GM18520 (cell line): Measurements from ENCODE around the gene TSEN34.

ENCODE experiments used
- ATAC-seq: cut with Tn5 transposase; IDR thresholded peaks from one replicate; pipeline ENCODE4 v1.9.1; 2021; ENCODE audit not compliant: unreplicated experiment

TSEN34 gene

GRCh38 chr19:54191011-54191810, at the start of gene TSEN34:
Gene TSEN34 (plus strand): TSS chr19:54191308. CDS start chr19:54191365, 57 bp downstream.
- ATAC-seq, result peak; percentile 12

GRCh38 chr19:54141356-54141755, 49.8 kb upstream of the TSEN34 start:
- no peak for ATAC-seq

GRCh38 chr19:54142166-54142780, 48.8 kb upstream of the TSEN34 start:
- no peak for ATAC-seq

- no peak for ATAC-seq
Measured at GRCh38 chr19:54145541-54146158, 45.5 kb upstream of the TSEN34 start.

GRCh38 chr19:54147676-54148075, 43.4 kb upstream of the TSEN34 start:
- no peak for ATAC-seq

GRCh38 chr19:54148158-54148557, 43.0 kb upstream of the TSEN34 start:
- no peak for ATAC-seq

GRCh38 chr19:54149021-54149812, 41.9 kb upstream of the TSEN34 start:
- ATAC-seq, result no peak

GRCh38 chr19:54151362-54152035, 39.6 kb upstream of the TSEN34 start:
- no peak for ATAC-seq

GRCh38 chr19:54152267-54152666, 38.8 kb upstream of the TSEN34 start:
- no peak for ATAC-seq

GRCh38 chr19:54152878-54153524, 38.1 kb upstream of the TSEN34 start:
- ATAC-seq, result no peak

- no peak for ATAC-seq
Measured at GRCh38 chr19:54153731-54154326, 37.3 kb upstream of the TSEN34 start.

GRCh38 chr19:54154603-54155345, 36.3 kb upstream of the TSEN34 start:
- ATAC-seq, result no peak

GRCh38 chr19:54155694-54156093, 35.4 kb upstream of the TSEN34 start:
- ATAC-seq, result no peak

- ATAC-seq, result no peak
Measured at GRCh38 chr19:54156490-54156889, 34.6 kb upstream of the TSEN34 start.

GRCh38 chr19:54156953-54157352, 34.2 kb upstream of the TSEN34 start:
- no peak for ATAC-seq

- no peak for ATAC-seq
Measured at GRCh38 chr19:54158812-54159351, 32.2 kb upstream of the TSEN34 start.

GRCh38 chr19:54159352-54160181, 31.5 kb upstream of the TSEN34 start, which contains the start of gene LENG1:
Gene LENG1 (minus strand): TSS chr19:54159721. CDS start chr19:54159695, 26 bp downstream.
- ATAC-seq, result peak; percentile 89
